Endothelial cell of umbilical vein (primary cell): ENCODE measurements around the gene SPRYD3. TPM values are rescaled to one million over a fixed set of nuclear protein-coding genes. Genes with fewer than 3 reads are reported as not detected.

Source experiments
- BruUV-seq: library from RNA; stranded (reverse); fragments of 400-500 nt; replicated peaks from 2 replicates; lab custom pipeline; 2021; lab: Mats Ljungman, UMichigan
- CTCF ChIA-PET: fragments of 300-600, 350-600 bp; sonication (Branson Sonifier 250); formaldehyde crosslinking; loops from one replicate; lab custom pipeline; 2021; ENCODE audit warnings: antibody characterized with exemption, inconsistent platforms; lab: Charles Lee
- POLR2A ChIA-PET: fragments of 300-600, 350-600 bp; sonication (Branson Sonifier 250); formaldehyde crosslinking; loops from one replicate; lab custom pipeline; 2021; ENCODE audit warnings: antibody characterized with exemption, inconsistent platforms; lab: Charles Lee
- DNase-seq: peaks from one replicate; pipeline ENCODE4 v3.0.0-alpha.2; 2011; ENCODE audit warnings: low read depth, low spot score
- FAIRE-seq: peaks from 2 replicates; lab custom pipeline; 2011; peaks lifted over from hg19 to GRCh38; lab: Jason Lieb, UNC
- H2AFZ ChIP-seq: 2 replicates; pipeline ENCODE4 v1.6.0; 2012; ENCODE audit warnings: low read depth, low read length, control low read depth, inconsistent platforms
- H3K27ac ChIP-seq: 2 replicates; pipeline ENCODE4 v1.5.1; 2011; ENCODE audit warnings: low read depth, mild to moderate bottlenecking, control low read depth, low read length, moderate library complexity; ENCODE audit not compliant: insufficient read depth
- H3K27me3 ChIP-seq, 2 experiments: 2 replicates each; pipeline versions ENCODE4 v1.6.0 to v1.6.1; 2011; ENCODE audit warnings: low read length in 2 of 2, mixed read lengths in 1 of 2; ENCODE audit not compliant: control insufficient read depth in 2 of 2, insufficient read depth in 2 of 2
- H3K36me3 ChIP-seq, 2 experiments: 2 replicates in 1 of 2; 3 replicates in 1 of 2; pipeline ENCODE4 v1.5.1; 2011; ENCODE audit warnings: low read length in 2 of 2, mild to moderate bottlenecking in 1 of 2, moderate library complexity in 1 of 2; ENCODE audit not compliant: control insufficient read depth in 2 of 2, insufficient read depth in 2 of 2; ENCODE audit errors: extremely low read depth in 1 of 2
- H3K4me1 ChIP-seq: 3 replicates; pipeline ENCODE4 v1.5.1; 2011; ENCODE audit warnings: mild to moderate bottlenecking, low read length; ENCODE audit not compliant: control insufficient read depth, insufficient read depth; ENCODE audit errors: extremely low read depth
- H3K4me2 ChIP-seq: 2 replicates; pipeline ENCODE4 v1.6.1; 2011; ENCODE audit warnings: low read length, control low read depth, mixed read lengths; ENCODE audit not compliant: insufficient read depth
- H3K4me3 ChIP-seq, 3 experiments: fragments of 200-600 bp in 1 of 3; sonication (generic), shearing (Covaris generic) in 1 of 3; replicated peaks in 1 of 3; 2 replicates each; pipeline ENCODE4 v1.5.1; 2011 to 2016; ENCODE audit warnings: control low read depth in 3 of 3, low read length in 3 of 3, mild to moderate bottlenecking in 2 of 3, inconsistent platforms in 1 of 3, low read depth in 1 of 3, moderate library complexity in 1 of 3; ENCODE audit not compliant: insufficient read depth in 1 of 3
- H3K79me2 ChIP-seq: 2 replicates; pipeline ENCODE4 v1.6.0; 2012; ENCODE audit warnings: low read length, inconsistent platforms; ENCODE audit not compliant: control insufficient read depth, insufficient read depth
- H3K9ac ChIP-seq: replicated peaks from 2 replicates; pipeline ENCODE3; 2011; ENCODE audit warnings: low read length, control low read depth; ENCODE audit not compliant: insufficient read depth; ENCODE audit errors: extremely low read depth
- H3K9me1 ChIP-seq: replicated peaks from 3 replicates; pipeline ENCODE4 v1.6.0; 2011; ENCODE audit warnings: mild to moderate bottlenecking, low read length; ENCODE audit not compliant: control insufficient read depth, insufficient read depth; ENCODE audit errors: extremely low read depth
- H3K9me3 ChIP-seq: replicated peaks from 2 replicates; pipeline ENCODE4 v1.5.1; 2012; ENCODE audit warnings: low read length, inconsistent platforms; ENCODE audit not compliant: control insufficient read depth, insufficient read depth
- H4K20me1 ChIP-seq: replicated peaks from 2 replicates; pipeline ENCODE3; 2011; ENCODE audit warnings: mild to moderate bottlenecking, low read length; ENCODE audit not compliant: control insufficient read depth, insufficient read depth; ENCODE audit errors: extremely low read depth
- EZH2 ChIP-seq: IDR thresholded peaks from 2 replicates; pipeline ENCODE4 v1.6.1; 2012; ENCODE audit warnings: borderline replicate concordance, low read depth, mild to moderate bottlenecking, moderate library complexity, low read length, inconsistent platforms; ENCODE audit not compliant: severe bottlenecking
- FOS ChIP-seq: IDR thresholded peaks from 2 replicates; pipeline ENCODE4 v1.6.1; 2011; ENCODE audit warnings: mild to moderate bottlenecking, low read length, moderate library complexity, borderline replicate concordance; ENCODE audit not compliant: insufficient read depth
- GATA2 ChIP-seq: IDR thresholded peaks from 2 replicates; pipeline ENCODE4 v1.7.0; 2011; ENCODE audit warnings: low read depth, mild to moderate bottlenecking, moderate library complexity, mixed read lengths, low read length; ENCODE audit not compliant: insufficient read length, insufficient read depth
- JUN ChIP-seq: IDR thresholded peaks from 2 replicates; pipeline ENCODE4 v1.6.1; 2011; ENCODE audit warnings: borderline replicate concordance, low read depth; ENCODE audit not compliant: insufficient read length, insufficient read depth
- MYC ChIP-seq: IDR thresholded peaks from one replicate; pipeline ENCODE4 v1.6.1; 2011; ENCODE audit warnings: mild to moderate bottlenecking, low read depth, low read length
- POLR2A ChIP-seq: IDR thresholded peaks from 2 replicates; pipeline ENCODE4 v1.6.1; 2012; ENCODE audit warnings: low read depth, mild to moderate bottlenecking, control low read depth, low read length
- POLR2AphosphoS5 ChIP-seq: IDR thresholded peaks from 2 replicates; pipeline ENCODE4 v1.6.1; 2012; ENCODE audit warnings: low read depth, mild to moderate bottlenecking, control low read depth, low read length, moderate library complexity; ENCODE audit not compliant: insufficient read depth
- dilution Hi-C: fragments of 300-500 bp; cut with MboI; formaldehyde crosslinking; loops from one replicate; pipeline ENCODE4 v1.15.0; 2019; ENCODE audit warnings: low sequenced_read_pairs; ENCODE audit not compliant: extremely low pct_ligation_motif_present
- intact Hi-C: fragments of 100-400 bp; cut with micrococcal nuclease; formaldehyde crosslinking; loops from one replicate; pipeline ENCODE4 v1.10.0; 2022
- polyA plus RNA-seq, 4 experiments: library from polyadenylated mRNA; depleted of rRNA in 3 of 4; stranded (reverse) in 3 of 4; unstranded in 1 of 4; fragments of >200 nt; gene quantifications; 2 replicates each; pipeline versions ENCODE4 v1.2.1 to v1.2.3, GENCODE V29; 2011 to 2012; ENCODE audit warnings: missing spikeins in 1 of 4
- total RNA-seq: library from RNA; stranded (reverse); gene quantifications from 2 replicates; pipeline ENCODE4 v1.2.3, GENCODE V29; 2021
- TF ChIP-seq, protein P1 (sequence below), 2 donors: IDR thresholded peaks; 1 replicate in 1 of 2; 2 replicates in 1 of 2; pipeline ENCODE4 v1.5.1; 2011; ENCODE audit warnings: low read length in 2 of 2, mild to moderate bottlenecking in 2 of 2, moderate library complexity in 2 of 2, control low read depth in 1 of 2, inconsistent platforms in 1 of 2, low read depth in 1 of 2; ENCODE audit not compliant: insufficient read depth in 1 of 2; ENCODE audit errors: extremely low read depth in 1 of 2
- TF ChIP-seq, protein P2 (sequence below): IDR thresholded peaks from 2 replicates; pipeline ENCODE4 v1.6.1; 2011; ENCODE audit not compliant: insufficient read depth, insufficient read length

SPRYD3 gene
- total and polyA plus RNA-seq, 2 donors (not counting 3 experiments of a cell fraction or from before 2014, with no cell fraction given): 38.6 to 39.2 TPM

DNA sequence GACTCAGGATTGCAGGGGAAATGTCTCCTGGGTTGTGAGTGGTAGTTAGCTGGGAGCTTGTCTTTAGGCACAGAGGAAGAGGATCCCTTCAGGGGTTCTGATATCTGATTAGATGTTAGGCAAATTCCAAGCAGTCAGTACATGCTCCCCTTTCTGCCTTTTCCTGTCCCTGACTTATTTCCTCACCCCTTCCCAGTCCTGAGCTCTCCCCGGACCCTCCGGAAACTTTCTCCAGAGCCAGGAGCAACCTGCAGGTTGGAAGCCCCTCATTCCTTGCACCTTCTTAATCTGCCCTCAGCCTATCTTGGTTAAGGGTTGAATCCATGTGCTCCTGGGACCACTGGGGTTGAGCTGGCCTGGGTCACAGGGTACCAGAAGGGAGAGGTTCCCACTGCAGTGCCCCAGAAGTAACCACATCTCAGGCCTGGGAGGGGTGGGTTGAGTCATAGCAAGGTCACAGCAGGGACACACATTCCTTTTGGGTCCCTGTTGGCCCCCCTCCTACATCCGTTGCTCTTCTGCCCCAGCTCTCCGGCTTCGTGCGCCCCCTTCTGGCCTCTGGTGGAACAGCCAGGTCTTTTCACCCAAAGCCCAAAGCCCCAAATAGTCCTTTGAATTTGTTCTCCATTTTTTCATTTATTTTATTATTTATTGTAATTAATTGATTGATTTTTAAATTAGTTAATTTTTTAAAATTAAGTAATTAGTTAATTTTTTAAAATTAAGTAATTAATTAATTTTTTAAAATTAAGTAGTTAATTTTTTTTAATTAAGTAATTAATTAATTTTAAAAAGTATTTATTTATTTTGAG, 20.1 kb upstream of the SPRYD3 start:
- no peaks in the 10 kb centered on the region for H3K9me3 ChIP-seq
- H3K27me3 ChIP-seq: no peaks in the 10 kb centered on the region
- DNase-seq: peak; percentile 83
- intact Hi-C loops: loop anchor here (1.0 to 5.0 kb wide), 5 partner anchors 20 to 61 kb away; partner anchors contain the start of genes SPRYD3 and TNS2
- dilution Hi-C loops: no loop called here
- H3K4me2 ChIP-seq: peak overlapping the region; percentile 56
- peak overlapping the region; percentile 50 for H3K27ac ChIP-seq
- H3K9ac ChIP-seq: no peak overlapping the region
- ChIA-PET POLR2A (interaction anchor here (1.8 to 2.2 kb wide), 3 partner anchors 20 to 33 kb away, joined by 4 to 9 read pairs (median 5); partner anchors contain the start of gene SPRYD3), CTCF (interaction anchor here (0.8 to 10.8 kb wide), 22 partner anchors 9 to 170 kb away, joined by 3 to 463 read pairs (median 6); partner anchors contain the start of genes CSAD, SPRYD3 and ZNF740)
- H3K9me1 ChIP-seq: no peaks in the 10 kb centered on the region
- peak; percentile 95 for FAIRE-seq
- TF ChIP-seq FOS (peak; percentile 80), GATA2 (peak; percentile 23), MYC (no peak), JUN (peak; percentile 44), POLR2A (peak; percentile 53), POLR2AphosphoS5 (peak; percentile 60), EZH2 (no peak)
- TF ChIP-seq, protein P1, sequence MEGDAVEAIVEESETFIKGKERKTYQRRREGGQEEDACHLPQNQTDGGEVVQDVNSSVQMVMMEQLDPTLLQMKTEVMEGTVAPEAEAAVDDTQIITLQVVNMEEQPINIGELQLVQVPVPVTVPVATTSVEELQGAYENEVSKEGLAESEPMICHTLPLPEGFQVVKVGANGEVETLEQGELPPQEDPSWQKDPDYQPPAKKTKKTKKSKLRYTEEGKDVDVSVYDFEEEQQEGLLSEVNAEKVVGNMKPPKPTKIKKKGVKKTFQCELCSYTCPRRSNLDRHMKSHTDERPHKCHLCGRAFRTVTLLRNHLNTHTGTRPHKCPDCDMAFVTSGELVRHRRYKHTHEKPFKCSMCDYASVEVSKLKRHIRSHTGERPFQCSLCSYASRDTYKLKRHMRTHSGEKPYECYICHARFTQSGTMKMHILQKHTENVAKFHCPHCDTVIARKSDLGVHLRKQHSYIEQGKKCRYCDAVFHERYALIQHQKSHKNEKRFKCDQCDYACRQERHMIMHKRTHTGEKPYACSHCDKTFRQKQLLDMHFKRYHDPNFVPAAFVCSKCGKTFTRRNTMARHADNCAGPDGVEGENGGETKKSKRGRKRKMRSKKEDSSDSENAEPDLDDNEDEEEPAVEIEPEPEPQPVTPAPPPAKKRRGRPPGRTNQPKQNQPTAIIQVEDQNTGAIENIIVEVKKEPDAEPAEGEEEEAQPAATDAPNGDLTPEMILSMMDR (IDR thresholded peaks at IDR 0.05; ENCODE audit: extremely low read depth in 1 of 2, insufficient read depth in 1 of 2, low read depth in 1 of 2, low read length in 2 of 2): peak; percentile 94 to 95
- TF ChIP-seq, protein P2, sequence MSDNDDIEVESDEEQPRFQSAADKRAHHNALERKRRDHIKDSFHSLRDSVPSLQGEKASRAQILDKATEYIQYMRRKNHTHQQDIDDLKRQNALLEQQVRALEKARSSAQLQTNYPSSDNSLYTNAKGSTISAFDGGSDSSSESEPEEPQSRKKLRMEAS: no peak
- no peaks in the 10 kb centered on the region for H4K20me1 ChIP-seq
- H3K4me3 ChIP-seq: no peak overlapping the region
- H3K79me2 ChIP-seq: no peaks in the 10 kb centered on the region
- H3K4me1 ChIP-seq: peaks cover 27% of the 10 kb centered on the region
- peak overlapping the region; percentile 99 for H2AFZ ChIP-seq
- BruUV-seq: no TSS peak
- H3K36me3 ChIP-seq: no peaks in the 10 kb centered on the region
